ENCODE measurements around the gene MYO9A. TPM values are rescaled to one million over a fixed set of nuclear protein-coding genes. Genes with fewer than 3 reads are reported as not detected.

Gene MYO9A
- total RNA-seq, 1 experiment from 2014 or later: 21.4 TPM

GRCh38 chr15:72155003-72155621 lies 37.2 kb upstream of the MYO9A start:
- Histone ChIP-seq H2BK15ac (ENCODE audit: low read depth, low read length) (no peak overlapping the region), H2BK12ac (ENCODE audit: insufficient read length, low read depth, low read length) (no peak overlapping the region), H2BK5ac (ENCODE audit: insufficient read length, low read length) (no peak overlapping the region), H3K23ac (ENCODE audit: insufficient read length, low read depth, low read length) (no peak overlapping the region), H3K27ac (ENCODE audit: insufficient read length, low read depth, low read length) (no peak overlapping the region), H3T11ph (ENCODE audit: low read length) (no peak overlapping the region), H2AK5ac (ENCODE audit: insufficient read length, low read length) (no peak overlapping the region), H3K14ac (ENCODE audit: insufficient read depth, low read length) (no peak overlapping the region), H3K23me2 (ENCODE audit: insufficient read length, low read depth, low read length, poor library complexity, severe bottlenecking) (no peaks in the 10 kb centered on the region), H3K27me3 (ENCODE audit: insufficient read depth, low read length) (no peaks in the 10 kb centered on the region; the same call in 1 of the 2 replicates), H4K5ac (ENCODE audit: insufficient read length, low read depth, low read length) (no peak overlapping the region), H2AFZ (ENCODE audit: low read length) (no peak overlapping the region), H3K4me1 (ENCODE audit: insufficient read depth, low read length) (no peaks in the 10 kb centered on the region; the same call in 1 of the 2 replicates), H3K79me2 (ENCODE audit: insufficient read depth, low read length) (no peaks in the 10 kb centered on the region), H3K4me2 (ENCODE audit: insufficient read depth, insufficient read length, low read length) (no peak overlapping the region), H4K91ac (ENCODE audit: insufficient read length, low read depth, low read length) (no peak overlapping the region), H2BK120ac (ENCODE audit: low read depth, low read length, poor library complexity, severe bottlenecking) (no peak overlapping the region), H3K18ac (ENCODE audit: insufficient read length, low read depth, low read length) (no peak overlapping the region), H3K4ac (ENCODE audit: low read depth, low read length) (no peak overlapping the region), H2BK20ac (ENCODE audit: low read depth, low read length, poor library complexity, severe bottlenecking) (no peak overlapping the region), H3K9me3 (ENCODE audit: control insufficient read depth, low read depth, low read length) (no peaks in the 10 kb centered on the region), H3K79me1 (ENCODE audit: insufficient read depth, low read depth, low read length, poor library complexity, severe bottlenecking) (no peaks in the 10 kb centered on the region), H4K20me1 (ENCODE audit: control insufficient read depth, insufficient read depth, insufficient read length) (no peaks in the 10 kb centered on the region), H4K8ac (replicated peaks; ENCODE audit: insufficient read length, low read depth, low read length) (no peak overlapping the region), H3K9ac (ENCODE audit: extremely low read depth, insufficient read length, low read length) (no peak overlapping the region), H3K56ac (ENCODE audit: insufficient read length, low read depth, low read length) (no peak overlapping the region)
- no peaks in the 10 kb centered on the region for H3K9me3 Mint-ChIP-seq
- H3K4me1 Mint-ChIP-seq: peaks cover 10% of the 10 kb centered on the region in 2 experiments
- H3K27me3 Mint-ChIP-seq (ENCODE audit: low read depth): peaks cover 11% of the 10 kb centered on the region
- H3K4me3 Mint-ChIP-seq: no peak overlapping the region
- no CpG with 5 or more reads among the region's 14 CpGs for WGBS (ENCODE audit: extremely low coverage, insufficient read length, low lambda C conversion rate)
- H3K27ac Mint-ChIP-seq: peak overlapping the region; percentile 11 to 91 (median 33); a peak in 3 of 7 replicates
- H3K36me3 Mint-ChIP-seq (ENCODE audit: insufficient read depth in 1 of 3, low read depth in 3 of 3): no peaks in the 10 kb centered on the region
- no peak for DNase-seq
- TF ChIP-seq CTCF (conservative IDR thresholded peaks at IDR 0.05): no peak
